ENCODE results near the gene CITED2. TPM values are rescaled to one million over a fixed set of nuclear protein-coding genes. Genes with fewer than 3 reads are reported as not detected.

The CITED2 gene
- total RNA-seq, 3 donors from 2014 or later (not counting 1 experiment from before 2014, with no cell fraction given) = 89.8 to 152 (median 112) TPM

GRCh38 chr6:139409026-139409425, 34.6 kb upstream of the CITED2 start:
- no peak overlapping the region for H3K27ac Mint-ChIP-seq
- ATAC-seq (no peak), DNase-seq (no peak)
- peaks cover 0 to 3% of the 10 kb centered on the region in 2 donors for H3K27me3 Mint-ChIP-seq (ENCODE audit: low read depth in 2 of 2)
- no peaks in the 10 kb centered on the region for H3K4me1 ChIP-seq (ENCODE audit: control insufficient read depth, insufficient read depth, low read length)
- intact Hi-C loops (cut with micrococcal nuclease) = no loop called here
- H3K36me3 ChIP-seq (ENCODE audit: control insufficient read depth, insufficient read depth, low read length) = no peaks in the 10 kb centered on the region
- H3K4me1 Mint-ChIP-seq = no peaks in the 10 kb centered on the region
- H3K36me3 Mint-ChIP-seq = no peaks in the 10 kb centered on the region
- H3K4me3 Mint-ChIP-seq = no peak overlapping the region
- TF ChIP-seq CTCF (IDR thresholded peaks at IDR 0.05) = no peak
- no peaks in the 10 kb centered on the region for H3K9me3 Mint-ChIP-seq
- no peak overlapping the region for H3K27ac ChIP-seq (ENCODE audit: low read length)
- WGBS (ENCODE audit: insufficient coverage) = 96% methylated on average over 3 of the region's 4 CpGs
- H3K4me3 ChIP-seq (ENCODE audit: low read length) = no peak overlapping the region
- no peaks in the 10 kb centered on the region for H3K27me3 ChIP-seq (ENCODE audit: control insufficient read depth, insufficient read depth, low read length)
- H3K9me3 ChIP-seq (ENCODE audit: control insufficient read depth, insufficient read depth, low read length) = no peaks in the 10 kb centered on the region

- H3K27ac Mint-ChIP-seq = no peak overlapping the region
- H3K9me3 Mint-ChIP-seq = no peaks in the 10 kb centered on the region
- H3K27ac ChIP-seq (ENCODE audit: low read length) = no peak overlapping the region
- H3K4me3 Mint-ChIP-seq = no peak overlapping the region
- DNase-seq = no peak
- no peak for ATAC-seq
- no peak for TF ChIP-seq CTCF (IDR thresholded peaks at IDR 0.05)
- H3K27me3 ChIP-seq (ENCODE audit: control insufficient read depth, insufficient read depth, low read length) = no peaks in the 10 kb centered on the region
- H3K4me3 ChIP-seq (ENCODE audit: low read length) = no peak overlapping the region
- WGBS (ENCODE audit: insufficient coverage) = 93% methylated on average over 4 of the region's 4 CpGs
- intact Hi-C loops (cut with micrococcal nuclease) = no loop called here
- H3K36me3 ChIP-seq (ENCODE audit: control insufficient read depth, insufficient read depth, low read length) = no peaks in the 10 kb centered on the region
- no peaks in the 10 kb centered on the region for H3K36me3 Mint-ChIP-seq
- H3K27me3 Mint-ChIP-seq (ENCODE audit: low read depth in 2 of 2) = peaks cover 0 to 5% of the 10 kb centered on the region in 2 donors
- H3K4me1 Mint-ChIP-seq = no peaks in the 10 kb centered on the region
- H3K4me1 ChIP-seq (ENCODE audit: control insufficient read depth, insufficient read depth, low read length) = no peaks in the 10 kb centered on the region
- H3K9me3 ChIP-seq (ENCODE audit: control insufficient read depth, insufficient read depth, low read length) = no peaks in the 10 kb centered on the region
Measured at GRCh38 chr6:139407718-139408222, 33.3 kb upstream of the CITED2 start.

GRCh38 chr6:139406577-139407343, 32.3 kb upstream of the CITED2 start:
- Mint-ChIP-seq H3K27me3 (ENCODE audit: low read depth in 2 of 2) (peaks cover 0 to 5% of the 10 kb centered on the region in 2 donors), H3K36me3 (no peaks in the 10 kb centered on the region), H3K9me3 (no peaks in the 10 kb centered on the region), H3K4me3 (no peak overlapping the region), H3K4me1 (no peaks in the 10 kb centered on the region), H3K27ac (no peak overlapping the region)
- no peak for DNase-seq
- intact Hi-C loops (cut with micrococcal nuclease) = no loop called here
- Histone ChIP-seq H3K4me1 (ENCODE audit: control insufficient read depth, insufficient read depth, low read length) (no peaks in the 10 kb centered on the region), H3K36me3 (ENCODE audit: control insufficient read depth, insufficient read depth, low read length) (no peaks in the 10 kb centered on the region), H3K9me3 (ENCODE audit: control insufficient read depth, insufficient read depth, low read length) (no peaks in the 10 kb centered on the region), H3K27me3 (ENCODE audit: control insufficient read depth, insufficient read depth, low read length) (no peaks in the 10 kb centered on the region), H3K27ac (ENCODE audit: low read length) (no peak overlapping the region), H3K4me3 (ENCODE audit: low read length) (no peak overlapping the region)
- ATAC-seq = no peak
- WGBS (ENCODE audit: insufficient coverage) = 93% methylated on average over 3 of the region's 4 CpGs
- TF ChIP-seq CTCF (IDR thresholded peaks at IDR 0.05) = no peak
